ENCODE measurements around the gene KANSL2. TPM values are rescaled to one million over a fixed set of nuclear protein-coding genes. Genes with fewer than 3 reads are reported as not detected.
"Not testable (repeated sequence)": the region's sequence is repeated elsewhere in the genome, so short reads cannot be mapped to it uniquely, and the experiment has no call there.

The KANSL2 gene
- total RNA-seq, 4 donors from 2014 or later, result 45.9 to 106 (median 60.6) TPM

DNA sequence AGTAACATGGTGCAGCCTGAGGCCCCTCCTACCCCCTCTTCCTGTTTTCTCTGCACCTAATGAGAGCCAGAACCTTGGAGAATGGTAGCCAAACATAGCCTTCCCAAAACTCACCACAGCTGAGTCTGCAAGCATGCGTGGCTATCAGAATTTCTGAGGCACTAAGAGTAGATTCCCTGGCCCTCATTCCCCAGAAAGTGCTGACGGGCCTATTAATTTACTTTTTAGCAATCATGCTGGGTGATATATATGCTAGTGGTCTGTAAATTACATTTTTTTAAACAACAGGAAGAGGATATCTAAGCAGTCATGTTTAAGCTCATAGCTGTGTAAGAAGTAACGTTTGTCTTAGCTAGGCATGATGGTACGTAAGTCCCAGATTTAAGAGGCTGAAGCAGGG, 30.4 kb downstream of the KANSL2 start:
- WGBS, 2 donors, result 68 to 85% methylated on average over 4 of the region's 4 CpGs
- TF ChIP-seq, protein P1, sequence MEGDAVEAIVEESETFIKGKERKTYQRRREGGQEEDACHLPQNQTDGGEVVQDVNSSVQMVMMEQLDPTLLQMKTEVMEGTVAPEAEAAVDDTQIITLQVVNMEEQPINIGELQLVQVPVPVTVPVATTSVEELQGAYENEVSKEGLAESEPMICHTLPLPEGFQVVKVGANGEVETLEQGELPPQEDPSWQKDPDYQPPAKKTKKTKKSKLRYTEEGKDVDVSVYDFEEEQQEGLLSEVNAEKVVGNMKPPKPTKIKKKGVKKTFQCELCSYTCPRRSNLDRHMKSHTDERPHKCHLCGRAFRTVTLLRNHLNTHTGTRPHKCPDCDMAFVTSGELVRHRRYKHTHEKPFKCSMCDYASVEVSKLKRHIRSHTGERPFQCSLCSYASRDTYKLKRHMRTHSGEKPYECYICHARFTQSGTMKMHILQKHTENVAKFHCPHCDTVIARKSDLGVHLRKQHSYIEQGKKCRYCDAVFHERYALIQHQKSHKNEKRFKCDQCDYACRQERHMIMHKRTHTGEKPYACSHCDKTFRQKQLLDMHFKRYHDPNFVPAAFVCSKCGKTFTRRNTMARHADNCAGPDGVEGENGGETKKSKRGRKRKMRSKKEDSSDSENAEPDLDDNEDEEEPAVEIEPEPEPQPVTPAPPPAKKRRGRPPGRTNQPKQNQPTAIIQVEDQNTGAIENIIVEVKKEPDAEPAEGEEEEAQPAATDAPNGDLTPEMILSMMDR (IDR thresholded peaks at IDR 0.05), result no peak
- TF ChIP-seq POLR2A (IDR thresholded peaks at IDR 0.05), result no peak
- H3K4me3 ChIP-seq (ENCODE audit: low read depth, poor library complexity, severe bottlenecking), result no peak overlapping the region
- intact Hi-C loops (cut with DNase I; ENCODE audit: low total_unique reads), result no loop called here
- DNase-seq (ENCODE audit: low spot score in 2 of 2), result no peak

DNA sequence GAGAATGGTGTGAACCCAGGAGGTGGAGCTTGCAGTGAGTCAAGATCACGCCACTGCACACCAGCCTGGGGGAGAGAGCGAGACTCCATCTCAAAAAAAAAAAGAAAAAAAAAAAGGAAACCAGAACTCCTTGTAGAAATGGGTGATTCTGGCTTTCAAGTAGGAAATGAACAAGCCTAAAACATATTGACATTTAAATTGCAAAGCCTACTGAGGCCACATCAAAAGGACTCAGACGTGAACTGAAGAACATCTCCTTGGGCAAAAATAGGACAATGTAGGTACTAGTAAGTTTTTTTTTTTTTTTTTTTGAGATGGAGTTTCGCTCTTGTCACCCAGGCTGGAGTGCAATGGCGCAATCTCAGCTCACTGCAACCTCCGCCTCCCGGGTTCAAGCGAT, 36.7 kb downstream of the KANSL2 start:
- WGBS, 2 donors, result 95 to 96% methylated on average over 8 of the region's 8 CpGs

DNA sequence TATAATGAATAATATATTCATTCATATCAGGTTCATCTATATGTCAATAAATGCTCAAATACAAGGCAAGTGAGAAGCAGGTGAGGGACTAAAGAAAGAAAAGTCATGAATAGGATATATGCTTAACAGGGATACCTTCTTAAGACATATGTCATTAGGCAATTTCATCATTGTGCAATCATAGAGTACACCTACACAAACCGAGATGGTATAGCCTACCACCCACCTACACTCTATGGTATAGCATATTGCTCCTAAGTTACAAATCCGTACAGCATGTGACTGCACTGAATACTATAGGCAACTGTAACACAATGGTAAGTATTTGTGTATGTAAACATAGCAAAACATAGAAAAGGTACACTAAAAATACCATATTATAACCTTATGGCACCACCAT, 39.0 kb downstream of the KANSL2 start:
- 86 to 93% methylated on average over 2 of the region's 2 CpGs for WGBS, 2 donors
- TF ChIP-seq, protein P1 (IDR thresholded peaks at IDR 0.05), result no peak
- no peak for TF ChIP-seq POLR2A (IDR thresholded peaks at IDR 0.05)
- H3K4me3 ChIP-seq (ENCODE audit: low read depth, poor library complexity, severe bottlenecking), result no peak overlapping the region
- intact Hi-C loops (cut with DNase I; ENCODE audit: low total_unique reads), result no loop called here
- no peak for DNase-seq (ENCODE audit: low spot score in 2 of 2)

More for the DNA sequence above, 36.7 kb downstream of the KANSL2 start:
- DNase-seq (ENCODE audit: low spot score in 2 of 2); H3K4me3 ChIP-seq (ENCODE audit: low read depth, poor library complexity, severe bottlenecking); intact Hi-C loops (cut with DNase I; ENCODE audit: low total_unique reads): not testable (repeated sequence)

DNA sequence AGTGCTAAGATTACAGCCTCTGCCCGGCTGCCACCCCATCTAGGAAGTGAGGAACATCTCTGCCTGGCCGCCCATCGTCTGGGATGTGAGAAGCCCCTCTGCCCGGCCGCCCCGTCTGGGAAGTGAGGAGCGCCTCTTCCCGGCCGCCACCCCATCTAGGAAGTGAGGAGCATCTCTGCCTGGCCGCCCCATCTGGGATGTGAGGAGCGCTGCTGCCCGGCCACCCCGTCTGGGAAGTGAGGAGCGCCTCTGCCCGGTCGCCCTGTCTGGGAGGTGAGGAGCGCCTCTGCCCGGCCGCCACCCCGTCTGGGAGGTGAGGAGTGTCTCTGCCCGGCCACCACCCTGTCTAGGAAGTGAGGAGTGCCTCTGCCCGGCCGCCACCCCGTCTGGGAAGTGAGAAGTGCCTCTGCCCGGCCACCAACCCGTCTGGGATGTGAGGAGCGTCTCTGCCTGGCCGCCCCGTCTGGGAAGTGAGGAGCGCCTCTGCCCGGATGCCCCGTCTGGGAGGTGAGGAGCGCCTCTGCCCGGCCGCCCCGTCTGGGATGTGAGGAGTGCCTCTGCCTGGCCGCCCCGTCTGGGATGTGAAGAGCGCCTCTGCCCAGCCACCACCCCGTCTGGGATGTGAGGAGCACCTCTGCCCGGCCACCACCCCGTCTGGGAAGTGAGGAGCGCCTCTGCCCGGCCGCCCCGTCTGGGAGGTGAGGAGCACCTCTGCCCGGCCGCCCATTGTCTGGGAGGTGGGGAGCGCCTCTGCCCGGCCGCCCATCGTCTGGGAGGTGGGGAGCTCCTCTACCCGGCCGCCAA, 40.1 kb downstream of the KANSL2 start:
- H3K4me3 ChIP-seq (ENCODE audit: low read depth, poor library complexity, severe bottlenecking); DNase-seq (ENCODE audit: low spot score in 2 of 2); intact Hi-C loops (cut with DNase I; ENCODE audit: low total_unique reads): not testable (repeated sequence)
- WGBS, 2 donors, result 91 to 94% methylated on average over 39 to 52 of the region's 54 CpGs

DNA sequence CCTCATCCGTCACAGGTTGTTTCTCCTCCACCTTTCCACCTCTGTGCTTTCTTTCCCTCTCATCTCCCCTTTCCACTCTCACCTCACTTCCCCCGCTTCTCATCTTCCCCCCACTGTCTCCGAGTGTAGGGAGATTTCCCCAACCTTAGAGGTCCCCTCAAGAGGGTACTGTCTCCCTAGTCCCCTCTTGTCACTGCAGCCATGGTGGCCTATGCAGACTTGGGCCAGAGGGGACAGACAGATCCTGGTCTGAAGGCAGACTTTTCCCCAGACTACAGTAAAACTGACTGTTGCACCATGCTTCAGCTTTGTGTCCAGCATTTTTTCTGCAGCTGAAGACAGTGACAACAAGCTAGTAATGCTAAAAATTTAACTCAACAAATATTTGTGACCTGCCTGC, 41.2 kb downstream of the KANSL2 start:
- H3K4me3 ChIP-seq (ENCODE audit: low read depth, poor library complexity, severe bottlenecking), result no peak overlapping the region
- no peak for DNase-seq (ENCODE audit: low spot score in 2 of 2)
- TF ChIP-seq, protein P1 (IDR thresholded peaks at IDR 0.05), result no peak
- TF ChIP-seq POLR2A (IDR thresholded peaks at IDR 0.05), result no peak
- intact Hi-C loops (cut with DNase I; ENCODE audit: low total_unique reads), result no loop called here
- 92 to 94% methylated on average over 3 of the region's 3 CpGs for WGBS, 2 donors

DNA sequence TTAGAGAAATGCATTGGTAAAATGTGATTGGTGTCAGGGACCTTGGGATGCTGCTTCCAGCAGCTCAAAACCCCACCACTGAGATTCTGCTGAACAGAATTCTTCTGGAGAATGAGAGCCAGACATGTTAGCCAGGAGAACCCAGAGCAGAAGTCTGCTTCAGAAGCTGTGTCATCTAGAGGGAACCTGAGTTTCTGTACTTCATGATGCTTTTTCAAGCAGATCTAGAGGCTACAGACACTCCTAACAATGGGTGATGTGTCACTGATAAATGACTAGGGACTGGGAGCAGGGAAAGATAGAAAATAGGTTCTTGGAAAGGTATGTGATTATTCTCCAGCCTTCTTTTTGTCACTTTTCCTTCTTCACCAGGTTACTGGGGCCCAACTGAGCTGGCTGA, 41.6 kb downstream of the KANSL2 start:
- intact Hi-C loops (cut with DNase I; ENCODE audit: low total_unique reads), result no loop called here
- TF ChIP-seq, protein P1 (IDR thresholded peaks at IDR 0.05), result no peak
- no peak for TF ChIP-seq POLR2A (IDR thresholded peaks at IDR 0.05)
- no peak overlapping the region for H3K4me3 ChIP-seq (ENCODE audit: low read depth, poor library complexity, severe bottlenecking)
- DNase-seq (ENCODE audit: low spot score in 2 of 2), result no peak

DNA sequence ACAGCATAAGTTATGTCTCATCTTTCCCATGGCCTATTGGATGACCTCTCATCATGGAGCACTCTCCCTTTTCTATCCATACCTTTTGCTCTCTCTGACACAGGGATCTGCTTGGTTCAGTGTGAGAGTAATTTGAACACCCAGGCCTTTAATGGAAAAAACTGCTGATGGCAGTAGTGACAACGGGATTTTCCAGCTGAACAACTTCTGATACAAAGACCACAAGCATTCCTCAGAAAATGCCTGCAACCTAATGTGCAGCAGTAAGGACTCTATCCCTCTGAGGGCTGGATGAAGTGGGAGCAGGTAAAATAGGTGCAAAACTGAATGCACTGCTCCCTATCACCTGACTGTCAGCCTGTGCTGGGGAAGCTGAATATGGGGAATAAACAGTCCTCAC, 51.0 kb downstream of the KANSL2 start:
- DNase-seq (ENCODE audit: low spot score in 2 of 2), result no peak
- no peak overlapping the region for H3K4me3 ChIP-seq (ENCODE audit: low read depth, poor library complexity, severe bottlenecking)
- 29 to 50% methylated on average over 1 of the region's 1 CpG for WGBS, 2 donors
- intact Hi-C loops (cut with DNase I; ENCODE audit: low total_unique reads), result no loop called here
- TF ChIP-seq POLR2A (IDR thresholded peaks at IDR 0.05), result no peak
- TF ChIP-seq, protein P1 (IDR thresholded peaks at IDR 0.05), result no peak

Measured in lower leg skin (tissue), 4 donors.